ENCODE data around the gene TIMM23. TPM values are rescaled to one million over a fixed set of nuclear protein-coding genes. Genes with fewer than 3 reads are reported as not detected.
"Not testable (repeated sequence)": the region's sequence is repeated elsewhere in the genome, so short reads cannot be mapped to it uniquely, and the experiment has no call there.

Gene TIMM23
- total RNA-seq, 2 experiments from 2014 or later, result 72.6 to 79.5 TPM

- Mint-ChIP-seq H3K36me3 (ENCODE audit: low read depth) (no peaks in the 10 kb centered on the region), H3K27ac (no peak overlapping the region), H3K27me3 (no peaks in the 10 kb centered on the region), H3K4me1 (no peaks in the 10 kb centered on the region), H3K4me3 (no peak overlapping the region), H3K9me3 (ENCODE audit: low read depth) (no peaks in the 10 kb centered on the region)
- ATAC-seq (no peak), DNase-seq (no peak)
- CTCF ChIA-PET, result interaction anchor here (0.6 kb wide), 1 partner anchor 595 kb away, joined by 3 read pairs; no protein-coding TSS in a partner anchor
- intact Hi-C loops (cut with DNase I, micrococcal nuclease), result loop anchor here in 1 of 2 experiments (10.0 kb wide), 1 partner anchor 58 kb away; no protein-coding TSS in a partner anchor
- POLR2A ChIA-PET, result interaction anchor here (0.5 kb wide), 1 partner anchor 14 kb away, joined by 3 read pairs; no protein-coding TSS in a partner anchor
These were observed 65.0 kb downstream of the TIMM23 start for GRCh38 chr10:46037107-46037825.

DNA sequence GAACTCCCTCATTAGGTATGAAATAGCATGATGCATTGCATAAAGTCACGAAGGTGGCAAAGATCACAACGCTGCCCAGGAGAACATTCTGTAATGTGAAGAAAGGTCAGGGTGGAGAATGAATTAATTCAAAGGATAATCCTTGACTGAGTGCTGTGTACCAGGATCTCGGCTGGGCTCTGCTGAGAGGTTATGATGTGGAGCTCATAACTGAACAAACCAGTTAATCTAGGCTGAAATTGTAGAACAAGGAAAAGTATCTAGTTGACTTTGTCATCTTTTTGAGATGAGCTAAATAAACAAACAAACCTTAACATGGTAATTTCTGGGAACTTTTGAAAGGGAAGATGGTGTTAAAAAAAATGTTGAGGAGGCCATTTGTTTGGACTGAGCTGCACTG lies 67.7 kb downstream of the TIMM23 start:
- H3K36me3 Mint-ChIP-seq (ENCODE audit: low read depth), result no peaks in the 10 kb centered on the region
- intact Hi-C loops (cut with DNase I, micrococcal nuclease), result no loop called here
- no peak for ATAC-seq
- ChIA-PET POLR2A (no interaction called here), CTCF (no interaction called here)
- no peak overlapping the region for H3K4me3 Mint-ChIP-seq
- DNase-seq, result no peak
- H3K4me1 Mint-ChIP-seq, result no peaks in the 10 kb centered on the region
- H3K9me3 Mint-ChIP-seq (ENCODE audit: low read depth), result no peaks in the 10 kb centered on the region
- H3K27me3 Mint-ChIP-seq, result no peaks in the 10 kb centered on the region
- no peak overlapping the region for H3K27ac Mint-ChIP-seq

DNA sequence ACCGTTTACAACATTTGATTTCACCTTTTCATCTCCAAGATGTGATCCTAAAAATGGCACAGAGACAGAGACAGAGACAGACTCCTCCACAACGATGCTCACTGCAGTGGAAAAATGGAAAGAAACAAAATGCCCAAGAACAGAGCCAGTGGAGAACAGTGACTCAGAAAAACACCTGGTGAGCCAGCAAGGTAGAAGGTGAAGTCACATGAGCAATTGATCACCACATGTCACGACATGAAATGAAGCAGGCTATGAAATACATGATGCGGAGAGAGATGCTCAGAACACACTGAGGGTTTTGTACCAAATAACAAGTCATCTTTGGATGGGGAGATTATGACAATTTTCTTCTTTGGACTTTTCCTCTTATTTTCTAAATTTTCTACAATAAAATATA lies 70.2 kb downstream of the TIMM23 start:
- no peaks in the 10 kb centered on the region for H3K9me3 Mint-ChIP-seq (ENCODE audit: low read depth)
- H3K4me3 Mint-ChIP-seq, result no peak overlapping the region
- POLR2A ChIA-PET, result no interaction called here
- no peaks in the 10 kb centered on the region for H3K36me3 Mint-ChIP-seq (ENCODE audit: low read depth)
- H3K27ac Mint-ChIP-seq, result no peak overlapping the region
- DNase-seq (no peak), ATAC-seq (no peak)
- no peaks in the 10 kb centered on the region for H3K4me1 Mint-ChIP-seq
- CTCF ChIA-PET, result no interaction called here
- H3K27me3 Mint-ChIP-seq, result no peaks in the 10 kb centered on the region
- intact Hi-C loops (cut with DNase I, micrococcal nuclease), result no loop called here

GRCh38 chr10:46046261-46046660 lies 74.0 kb downstream of the TIMM23 start, which contains the start of gene MSMB:
TSS of gene MSMB (minus strand) at chr10:46046269. CDS start at chr10:46046237, 32 bp downstream.
- no peak within 1 kb of the TSS for H3K27ac Mint-ChIP-seq
- DNase-seq (no peak), ATAC-seq (no peak)
- CTCF ChIA-PET, result interaction anchor here (1.6 kb wide), 1 partner anchor 14 kb away, joined by 3 read pairs; no protein-coding TSS in a partner anchor
- no peaks in the 10 kb centered on the region for H3K27me3 Mint-ChIP-seq
- no peaks in the 10 kb centered on the region for H3K4me1 Mint-ChIP-seq
- H3K4me3 Mint-ChIP-seq, result no peak within 1 kb of the TSS
- no peaks in the 10 kb centered on the region for H3K36me3 Mint-ChIP-seq (ENCODE audit: low read depth)
- intact Hi-C loops (cut with DNase I, micrococcal nuclease), result no loop called here
- POLR2A ChIA-PET, result no interaction called here
- no peaks in the 10 kb centered on the region for H3K9me3 Mint-ChIP-seq (ENCODE audit: low read depth)

GRCh38 chr10:46048152-46048551 lies 75.9 kb downstream of the TIMM23 start:
- CTCF ChIA-PET, result no interaction called here
- no peak overlapping the region for H3K4me3 Mint-ChIP-seq
- intact Hi-C loops (cut with DNase I, micrococcal nuclease), result no loop called here
- H3K27ac Mint-ChIP-seq, result no peak overlapping the region
- H3K27me3 Mint-ChIP-seq, result no peaks in the 10 kb centered on the region
- H3K9me3 Mint-ChIP-seq (ENCODE audit: low read depth), result no peaks in the 10 kb centered on the region
- DNase-seq, result no peak
- H3K36me3 Mint-ChIP-seq (ENCODE audit: low read depth), result no peaks in the 10 kb centered on the region
- POLR2A ChIA-PET, result no interaction called here
- ATAC-seq, result no peak
- H3K4me1 Mint-ChIP-seq, result no peaks in the 10 kb centered on the region

GRCh38 chr10:46049497-46049831 lies 77.2 kb downstream of the TIMM23 start:
- H3K27me3 Mint-ChIP-seq; H3K4me3 Mint-ChIP-seq; intact Hi-C loops (cut with DNase I, micrococcal nuclease); H3K27ac Mint-ChIP-seq; POLR2A ChIA-PET; DNase-seq; H3K9me3 Mint-ChIP-seq (ENCODE audit: low read depth); CTCF ChIA-PET; H3K4me1 Mint-ChIP-seq; H3K36me3 Mint-ChIP-seq (ENCODE audit: low read depth); ATAC-seq: not testable (repeated sequence)

GRCh38 chr10:46050941-46051623 lies 78.8 kb downstream of the TIMM23 start:
- no peaks in the 10 kb centered on the region for H3K36me3 Mint-ChIP-seq (ENCODE audit: low read depth)
- H3K9me3 Mint-ChIP-seq (ENCODE audit: low read depth), result no peaks in the 10 kb centered on the region
- no peak overlapping the region for H3K4me3 Mint-ChIP-seq
- no peak for DNase-seq
- no peak overlapping the region for H3K27ac Mint-ChIP-seq
- H3K27me3 Mint-ChIP-seq, result no peaks in the 10 kb centered on the region
- H3K4me1 Mint-ChIP-seq, result peaks cover 4% of the 10 kb centered on the region
- intact Hi-C loops (cut with DNase I, micrococcal nuclease), result no loop called here
- CTCF ChIA-PET, result interaction anchor here (0.8 kb wide), 1 partner anchor 33 kb away, joined by 3 read pairs; no protein-coding TSS in a partner anchor
- ATAC-seq, result peak; percentile 19
- POLR2A ChIA-PET, result interaction anchor here (0.7 kb wide), 1 partner anchor 14 kb away, joined by 3 read pairs; no protein-coding TSS in a partner anchor

GRCh38 chr10:46052057-46052790 lies 79.9 kb downstream of the TIMM23 start:
- Mint-ChIP-seq H3K27ac (no peak overlapping the region), H3K27me3 (no peaks in the 10 kb centered on the region), H3K4me3 (no peak overlapping the region), H3K36me3 (ENCODE audit: low read depth) (peaks cover under 1% of the 10 kb centered on the region), H3K9me3 (ENCODE audit: low read depth) (peaks cover 4% of the 10 kb centered on the region), H3K4me1 (peaks cover 4% of the 10 kb centered on the region)
- ChIA-PET POLR2A (interaction anchor here (0.7 kb wide), 2 partner anchors 15 to 19 kb away, joined by 3 to 8 read pairs; no protein-coding TSS in a partner anchor), CTCF (interaction anchor here (1.0 kb wide), 1 partner anchor 23 kb away, joined by 3 read pairs; no protein-coding TSS in a partner anchor)
- DNase-seq (no peak), ATAC-seq (no peak)
- intact Hi-C loops (cut with DNase I, micrococcal nuclease), result no loop called here

- no peak for ATAC-seq
- intact Hi-C loops (cut with DNase I, micrococcal nuclease), result no loop called here
These were observed 80.6 kb downstream of the TIMM23 start for GRCh38 chr10:46052791-46053375.

More at GRCh38 chr10:46052791-46053375, 80.6 kb downstream of the TIMM23 start:
- Mint-ChIP-seq H3K9me3 (ENCODE audit: low read depth) (peaks cover 6% of the 10 kb centered on the region), H3K4me1 (peaks cover 4% of the 10 kb centered on the region), H3K27ac (no peak overlapping the region), H3K27me3 (no peaks in the 10 kb centered on the region), H3K36me3 (ENCODE audit: low read depth) (peaks cover 3% of the 10 kb centered on the region), H3K4me3 (no peak overlapping the region)
- no peak for DNase-seq
- CTCF ChIA-PET, result interaction anchor here (1.0 kb wide), 1 partner anchor 23 kb away, joined by 3 read pairs; no protein-coding TSS in a partner anchor
- POLR2A ChIA-PET, result interaction anchor here (0.7 kb wide), 1 partner anchor 18 kb away, joined by 8 read pairs; no protein-coding TSS in a partner anchor

Data from activated CD4-positive, alpha-beta T cell treated with anti-CD3 and anti-CD28 coated beads for 36 hours (primary cell).